Hepatocyte (in vitro differentiated cells): Measurements from ENCODE around the gene TOE1. TPM values are rescaled to one million over a fixed set of nuclear protein-coding genes. Genes with fewer than 3 reads are reported as not detected.
A peak's percentile ranks its signal among the peaks of the same experiment; 100 is the strongest.

ENCODE experiments used
- DNase-seq: peaks from one replicate; pipeline ENCODE4 v3.0.0-alpha.2; 2016; ENCODE audit warnings: low spot score
- H2AFZ ChIP-seq: fragments of 200-600 bp; sonication (generic); 2 replicates; pipeline ENCODE4 v1.6.0; 2016; ENCODE audit warnings: antibody characterized with exemption, mild to moderate bottlenecking
- H3K27ac ChIP-seq: fragments of 200-600 bp; sonication (generic); 2 replicates; pipeline ENCODE4 v1.5.1; 2016; ENCODE audit warnings: mild to moderate bottlenecking
- H3K27me3 ChIP-seq: fragments of 200-600 bp; sonication (generic); 2 replicates; pipeline ENCODE4 v1.6.1; 2016
- H3K36me3 ChIP-seq: fragments of 200-600 bp; sonication (generic); replicated peaks from 2 replicates; pipeline ENCODE4 v1.5.1; 2016; ENCODE audit warnings: low read depth; ENCODE audit not compliant: insufficient read depth
- H3K4me1 ChIP-seq: fragments of 200-600 bp; sonication (generic); 2 replicates; pipeline ENCODE4 v1.5.1; 2016; ENCODE audit warnings: mild to moderate bottlenecking, moderate library complexity; ENCODE audit not compliant: insufficient read depth
- H3K4me2 ChIP-seq: fragments of 200-600 bp; sonication (generic); 2 replicates; pipeline ENCODE4 v1.6.0; 2016
- H3K4me3 ChIP-seq: fragments of 200-600 bp; sonication (generic); 2 replicates; pipeline ENCODE4 v1.5.1; 2016; ENCODE audit warnings: mild to moderate bottlenecking
- H3K79me2 ChIP-seq: fragments of 200-600 bp; sonication (generic); 2 replicates; pipeline ENCODE4 v1.6.0; 2017; ENCODE audit warnings: mild to moderate bottlenecking
- H3K9me2 ChIP-seq: fragments of 200-600 bp; sonication (generic); replicated peaks from 2 replicates; pipeline ENCODE4 v1.6.0; 2017; ENCODE audit warnings: mild to moderate bottlenecking; ENCODE audit not compliant: insufficient read depth
- H3K9me3 ChIP-seq: fragments of 200-600 bp; sonication (generic); 2 replicates; pipeline ENCODE4 v1.5.1; 2016; ENCODE audit warnings: low read depth, mild to moderate bottlenecking
- H4K20me1 ChIP-seq: fragments of 200-600 bp; sonication (generic); 2 replicates; pipeline ENCODE4 v1.6.0; 2016; ENCODE audit warnings: mild to moderate bottlenecking; ENCODE audit not compliant: insufficient read depth, poor library complexity, severe bottlenecking
- EZH2 ChIP-seq: fragments of 200-600 bp; sonication (generic); IDR thresholded peaks from 2 replicates; pipeline ENCODE4 v1.6.1; 2016; ENCODE audit warnings: antibody characterized with exemption, mild to moderate bottlenecking, borderline replicate concordance
- EZH2phosphoT487 ChIP-seq: fragments of 200-600 bp; sonication (generic); IDR thresholded peaks from one replicate; pipeline ENCODE4 v1.6.1; 2018; ENCODE audit warnings: antibody characterized with exemption, mild to moderate bottlenecking, low read depth, moderate library complexity; ENCODE audit not compliant: unreplicated experiment, severe bottlenecking
- WGBS: methylation state at CpG from one replicate; pipeline ENCODE4 v1.1.6; 2016; ENCODE audit warnings: low lambda C conversion rate; ENCODE audit errors: missing lambda C conversion rate; 5-methylcytosine and 5-hydroxymethylcytosine counted together
- polyA plus RNA-seq: library from polyadenylated mRNA; unstranded; fragments of >200 nt; fragmentation: Nextera tagmentation; extraction: Ambion mirVana; gene quantifications from 2 replicates; pipeline ENCODE4 v1.2.1, GENCODE V29; 2016
- total RNA-seq: library from RNA; depleted of rRNA; stranded (reverse); fragments of >200 nt; gene quantifications from 2 replicates; pipeline ENCODE4 v1.2.3, GENCODE V29; 2014
- TF ChIP-seq, protein P1 (sequence below): fragments of 200-600 bp; sonication (generic); IDR thresholded peaks from 2 replicates; pipeline ENCODE4 v1.5.1; 2016; ENCODE audit warnings: antibody characterized with exemption, mild to moderate bottlenecking; ENCODE audit not compliant: poor library complexity

Gene TOE1
- total and polyA plus RNA-seq, 2 experiments from 2014 or later, result 10.6 to 12.2 TPM

- no peak overlapping the region for H3K4me2 ChIP-seq
- 95% methylated on average over 13 of the region's 13 CpGs for WGBS
- no peak overlapping the region for H3K4me3 ChIP-seq
- H3K9me2 ChIP-seq, result no peaks in the 10 kb centered on the region
- no peak overlapping the region for H2AFZ ChIP-seq
- H3K36me3 ChIP-seq, result no peaks in the 10 kb centered on the region
- DNase-seq, result no peak
- no peaks in the 10 kb centered on the region for H3K9me3 ChIP-seq
- H3K27ac ChIP-seq, result no peak overlapping the region
- H3K27me3 ChIP-seq, result no peaks in the 10 kb centered on the region
- peaks cover 20% of the 10 kb centered on the region for H3K4me1 ChIP-seq
- no peaks in the 10 kb centered on the region for H4K20me1 ChIP-seq
- no peak for TF ChIP-seq EZH2phosphoT487
- TF ChIP-seq, protein P1, sequence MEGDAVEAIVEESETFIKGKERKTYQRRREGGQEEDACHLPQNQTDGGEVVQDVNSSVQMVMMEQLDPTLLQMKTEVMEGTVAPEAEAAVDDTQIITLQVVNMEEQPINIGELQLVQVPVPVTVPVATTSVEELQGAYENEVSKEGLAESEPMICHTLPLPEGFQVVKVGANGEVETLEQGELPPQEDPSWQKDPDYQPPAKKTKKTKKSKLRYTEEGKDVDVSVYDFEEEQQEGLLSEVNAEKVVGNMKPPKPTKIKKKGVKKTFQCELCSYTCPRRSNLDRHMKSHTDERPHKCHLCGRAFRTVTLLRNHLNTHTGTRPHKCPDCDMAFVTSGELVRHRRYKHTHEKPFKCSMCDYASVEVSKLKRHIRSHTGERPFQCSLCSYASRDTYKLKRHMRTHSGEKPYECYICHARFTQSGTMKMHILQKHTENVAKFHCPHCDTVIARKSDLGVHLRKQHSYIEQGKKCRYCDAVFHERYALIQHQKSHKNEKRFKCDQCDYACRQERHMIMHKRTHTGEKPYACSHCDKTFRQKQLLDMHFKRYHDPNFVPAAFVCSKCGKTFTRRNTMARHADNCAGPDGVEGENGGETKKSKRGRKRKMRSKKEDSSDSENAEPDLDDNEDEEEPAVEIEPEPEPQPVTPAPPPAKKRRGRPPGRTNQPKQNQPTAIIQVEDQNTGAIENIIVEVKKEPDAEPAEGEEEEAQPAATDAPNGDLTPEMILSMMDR, result no peak
- H3K79me2 ChIP-seq, result peaks cover 27% of the 10 kb centered on the region
Measured at GRCh38 chr1:45345014-45345413, 5.0 kb downstream of the TOE1 start.

- H3K9me2 ChIP-seq, result no peaks in the 10 kb centered on the region
- TF ChIP-seq EZH2 (no peak), EZH2phosphoT487 (no peak)
- TF ChIP-seq, protein P1, result no peak
- H3K4me3 ChIP-seq, result no peak overlapping the region
- H3K36me3 ChIP-seq, result no peaks in the 10 kb centered on the region
- peaks cover 17% of the 10 kb centered on the region for H3K79me2 ChIP-seq
- no peaks in the 10 kb centered on the region for H3K9me3 ChIP-seq
- H3K27ac ChIP-seq, result no peak overlapping the region
- H3K4me2 ChIP-seq, result no peak overlapping the region
- H4K20me1 ChIP-seq, result no peaks in the 10 kb centered on the region
- no peak for DNase-seq
- peaks cover 12% of the 10 kb centered on the region for H3K4me1 ChIP-seq
- H2AFZ ChIP-seq, result no peak overlapping the region
- H3K27me3 ChIP-seq, result no peaks in the 10 kb centered on the region
- WGBS, result 88% methylated on average over 2 of the region's 2 CpGs
Measured at GRCh38 chr1:45346473-45346872, 6.5 kb downstream of the TOE1 start.

GRCh38 chr1:45348020-45348419 is 8.1 kb downstream of the TOE1 start:
- WGBS, result 80% methylated on average over 2 of the region's 2 CpGs
- no peak overlapping the region for H3K4me3 ChIP-seq
- no peak for DNase-seq
- no peak for TF ChIP-seq EZH2
- TF ChIP-seq, protein P1, result no peak
- no peak for TF ChIP-seq EZH2phosphoT487
- no peaks in the 10 kb centered on the region for H3K27me3 ChIP-seq
- H4K20me1 ChIP-seq, result no peaks in the 10 kb centered on the region
- no peaks in the 10 kb centered on the region for H3K36me3 ChIP-seq
- H3K9me3 ChIP-seq, result no peaks in the 10 kb centered on the region
- H3K27ac ChIP-seq, result peak overlapping the region; percentile 22
- peaks cover 12% of the 10 kb centered on the region for H3K4me1 ChIP-seq
- H3K9me2 ChIP-seq, result no peaks in the 10 kb centered on the region
- no peak overlapping the region for H3K4me2 ChIP-seq
- H2AFZ ChIP-seq, result no peak overlapping the region
- peaks cover 2% of the 10 kb centered on the region for H3K79me2 ChIP-seq

DNA sequence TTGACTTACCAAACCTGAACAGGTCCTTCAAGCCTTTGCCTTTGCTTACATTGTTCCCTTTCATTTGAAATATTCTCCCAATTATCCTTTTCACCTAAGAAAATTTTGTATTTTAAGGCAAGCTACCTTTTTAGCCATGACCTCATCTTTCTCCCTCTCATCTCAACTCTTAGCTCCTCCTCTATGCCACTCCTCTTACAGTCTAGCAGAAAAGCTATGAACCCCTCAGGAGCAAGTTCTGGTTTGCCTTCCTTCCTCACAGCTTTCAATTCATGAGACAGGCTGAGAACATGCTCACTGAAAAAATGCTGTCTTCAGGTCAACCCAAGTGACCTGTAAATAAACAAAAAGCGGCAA is 8.6 kb downstream of the TOE1 start:
- WGBS, result 50% methylated on average over 1 of the region's 1 CpG
- no peaks in the 10 kb centered on the region for H3K36me3 ChIP-seq
- TF ChIP-seq EZH2phosphoT487 (no peak), EZH2 (no peak)
- TF ChIP-seq, protein P1, result no peak
- no peak overlapping the region for H2AFZ ChIP-seq
- no peak overlapping the region for H3K4me2 ChIP-seq
- no peaks in the 10 kb centered on the region for H3K27me3 ChIP-seq
- no peaks in the 10 kb centered on the region for H4K20me1 ChIP-seq
- no peaks in the 10 kb centered on the region for H3K9me3 ChIP-seq
- H3K27ac ChIP-seq, result peak overlapping the region; percentile 22
- DNase-seq, result no peak
- peaks cover 12% of the 10 kb centered on the region for H3K4me1 ChIP-seq
- H3K9me2 ChIP-seq, result no peaks in the 10 kb centered on the region
- H3K4me3 ChIP-seq, result no peak overlapping the region
- no peaks in the 10 kb centered on the region for H3K79me2 ChIP-seq
